ENCODE results near the gene JCAD.

The JCAD gene

DNA sequence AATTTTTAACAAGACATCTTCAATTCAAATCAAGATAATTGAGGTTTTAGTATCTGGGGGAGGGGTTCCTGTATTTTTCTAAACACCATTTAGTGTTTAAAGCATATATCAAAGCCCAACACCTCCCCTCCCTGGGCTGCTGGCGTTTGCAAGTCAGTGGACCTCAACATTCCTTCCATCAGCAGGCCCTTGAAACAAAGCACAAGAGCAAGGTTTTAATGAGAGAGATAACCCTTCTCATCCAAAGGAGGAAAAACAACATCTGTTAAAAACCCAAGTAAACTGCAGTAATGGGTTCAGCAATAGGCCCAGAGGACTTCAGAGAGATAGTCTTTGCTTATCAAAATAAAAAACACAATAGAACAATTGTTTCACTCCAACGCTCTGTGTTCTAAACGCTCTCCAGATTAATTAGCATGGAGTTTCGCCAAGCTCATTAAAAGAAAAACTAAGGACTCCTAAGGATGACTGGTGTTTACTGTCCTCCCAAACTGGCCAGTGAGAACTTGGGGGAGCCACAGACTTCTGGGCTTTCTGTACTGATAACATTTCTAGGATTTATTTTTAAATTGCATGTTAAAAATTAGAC is 2.5 kb downstream of the JCAD start:
- Histone ChIP-seq H3K36me3 (ENCODE audit: control insufficient read depth, insufficient read depth, low read length) (no peaks in the 10 kb centered on the region), H3K4me3 (replicated peaks; ENCODE audit: low read depth, low read length) (no peak overlapping the region), H3K27me3 (replicated peaks; ENCODE audit: control insufficient read depth, insufficient read depth, low read length) (peaks cover 2% of the 10 kb centered on the region)
- no peak for DNase-seq (ENCODE audit: extremely low read depth, insufficient read length)
- TF ChIP-seq, protein P1, sequence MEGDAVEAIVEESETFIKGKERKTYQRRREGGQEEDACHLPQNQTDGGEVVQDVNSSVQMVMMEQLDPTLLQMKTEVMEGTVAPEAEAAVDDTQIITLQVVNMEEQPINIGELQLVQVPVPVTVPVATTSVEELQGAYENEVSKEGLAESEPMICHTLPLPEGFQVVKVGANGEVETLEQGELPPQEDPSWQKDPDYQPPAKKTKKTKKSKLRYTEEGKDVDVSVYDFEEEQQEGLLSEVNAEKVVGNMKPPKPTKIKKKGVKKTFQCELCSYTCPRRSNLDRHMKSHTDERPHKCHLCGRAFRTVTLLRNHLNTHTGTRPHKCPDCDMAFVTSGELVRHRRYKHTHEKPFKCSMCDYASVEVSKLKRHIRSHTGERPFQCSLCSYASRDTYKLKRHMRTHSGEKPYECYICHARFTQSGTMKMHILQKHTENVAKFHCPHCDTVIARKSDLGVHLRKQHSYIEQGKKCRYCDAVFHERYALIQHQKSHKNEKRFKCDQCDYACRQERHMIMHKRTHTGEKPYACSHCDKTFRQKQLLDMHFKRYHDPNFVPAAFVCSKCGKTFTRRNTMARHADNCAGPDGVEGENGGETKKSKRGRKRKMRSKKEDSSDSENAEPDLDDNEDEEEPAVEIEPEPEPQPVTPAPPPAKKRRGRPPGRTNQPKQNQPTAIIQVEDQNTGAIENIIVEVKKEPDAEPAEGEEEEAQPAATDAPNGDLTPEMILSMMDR (IDR thresholded peaks at IDR 0.05; ENCODE audit: insufficient read depth, low read length, poor library complexity, severe bottlenecking), result no peak

- Histone ChIP-seq H3K27me3 (replicated peaks; ENCODE audit: control insufficient read depth, insufficient read depth, low read length) (peaks cover 2% of the 10 kb centered on the region), H3K4me3 (replicated peaks; ENCODE audit: low read depth, low read length) (no peak overlapping the region), H3K36me3 (ENCODE audit: control insufficient read depth, insufficient read depth, low read length) (no peaks in the 10 kb centered on the region)
- TF ChIP-seq, protein P1 (IDR thresholded peaks at IDR 0.05; ENCODE audit: insufficient read depth, low read length, poor library complexity, severe bottlenecking), result no peak
- no peak for DNase-seq (ENCODE audit: extremely low read depth, insufficient read length)
These were observed 3.1 kb downstream of the JCAD start for GRCh38 chr10:30056281-30056680.

DNA sequence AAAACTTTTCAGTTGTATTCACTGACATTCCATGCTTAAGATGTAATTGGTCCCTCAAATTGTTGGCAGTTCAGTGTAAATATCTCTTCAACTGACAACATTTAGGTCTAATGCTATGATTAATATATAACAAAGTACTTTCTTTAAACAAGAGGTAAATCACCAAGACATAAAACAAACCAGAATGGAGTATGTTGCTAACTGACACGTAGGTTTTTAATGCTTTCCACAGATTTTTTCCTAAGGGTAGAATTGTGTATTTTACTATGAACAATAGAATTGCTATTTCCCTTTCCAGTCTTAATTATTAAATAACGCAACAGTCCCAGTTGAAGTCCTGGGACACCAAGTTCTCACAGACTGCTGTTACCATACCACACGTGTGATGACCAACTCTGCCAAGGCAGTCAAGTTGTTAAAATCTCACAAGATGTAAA is 4.1 kb downstream of the JCAD start:
- Histone ChIP-seq H3K27me3 (replicated peaks; ENCODE audit: control insufficient read depth, insufficient read depth, low read length) (peaks cover 2% of the 10 kb centered on the region), H3K36me3 (ENCODE audit: control insufficient read depth, insufficient read depth, low read length) (no peaks in the 10 kb centered on the region), H3K4me3 (replicated peaks; ENCODE audit: low read depth, low read length) (no peak overlapping the region)
- DNase-seq (ENCODE audit: extremely low read depth, insufficient read length), result no peak
- TF ChIP-seq, protein P1 (IDR thresholded peaks at IDR 0.05; ENCODE audit: insufficient read depth, low read length, poor library complexity, severe bottlenecking), result no peak

- TF ChIP-seq, protein P1 (IDR thresholded peaks at IDR 0.05; ENCODE audit: insufficient read depth, low read length, poor library complexity, severe bottlenecking), result no peak
- no peak for DNase-seq (ENCODE audit: extremely low read depth, insufficient read length)
These were observed 7.3 kb downstream of the JCAD start for GRCh38 chr10:30052062-30052461.

DNA sequence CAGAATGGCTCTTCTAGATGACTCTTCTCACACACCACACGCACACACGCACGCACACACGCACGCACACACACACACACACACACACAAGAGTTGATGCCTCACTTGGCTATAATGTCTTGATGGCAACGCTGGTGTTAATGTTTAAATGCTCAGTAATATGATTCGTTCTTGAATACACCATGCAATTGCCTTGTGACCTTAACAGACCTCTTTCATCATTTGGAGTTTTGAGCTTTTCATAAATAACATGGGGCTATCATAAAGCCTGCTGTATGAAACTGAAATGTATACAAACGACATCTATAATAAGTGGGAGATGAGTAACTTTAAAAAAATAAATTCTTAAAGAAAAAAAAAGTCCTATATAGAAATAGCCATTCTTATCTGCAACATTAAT is 8.2 kb downstream of the JCAD start:
- TF ChIP-seq, protein P1 (IDR thresholded peaks at IDR 0.05; ENCODE audit: insufficient read depth, low read length, poor library complexity, severe bottlenecking), result no peak
- peaks cover 3% of the 10 kb centered on the region for H3K27me3 ChIP-seq (replicated peaks; ENCODE audit: control insufficient read depth, insufficient read depth, low read length)
- H3K36me3 ChIP-seq (ENCODE audit: control insufficient read depth, insufficient read depth, low read length), result no peaks in the 10 kb centered on the region
- H3K4me3 ChIP-seq (replicated peaks; ENCODE audit: low read depth, low read length), result no peak overlapping the region
- DNase-seq (ENCODE audit: extremely low read depth, insufficient read length), result no peak

More at GRCh38 chr10:30052062-30052461, 7.3 kb downstream of the JCAD start:
- H3K36me3 ChIP-seq (ENCODE audit: control insufficient read depth, insufficient read depth, low read length), result no peaks in the 10 kb centered on the region
- H3K27me3 ChIP-seq (replicated peaks; ENCODE audit: control insufficient read depth, insufficient read depth, low read length), result peaks cover 3% of the 10 kb centered on the region
- H3K4me3 ChIP-seq (replicated peaks; ENCODE audit: low read depth, low read length), result no peak overlapping the region

GRCh38 chr10:30050411-30050810 is 9.0 kb downstream of the JCAD start:
- TF ChIP-seq, protein P1 (IDR thresholded peaks at IDR 0.05; ENCODE audit: insufficient read depth, low read length, poor library complexity, severe bottlenecking), result no peak
- Histone ChIP-seq H3K27me3 (replicated peaks; ENCODE audit: control insufficient read depth, insufficient read depth, low read length) (peaks cover 3% of the 10 kb centered on the region), H3K36me3 (ENCODE audit: control insufficient read depth, insufficient read depth, low read length) (no peaks in the 10 kb centered on the region)

More at GRCh38 chr10:30050411-30050810, 9.0 kb downstream of the JCAD start:
- H3K4me3 ChIP-seq (replicated peaks; ENCODE audit: low read depth, low read length), result no peak overlapping the region
- DNase-seq (ENCODE audit: extremely low read depth, insufficient read length), result no peak
